Glutamatergic neuron (in vitro differentiated cells): ENCODE data around the gene RIOK3. TPM values are rescaled to one million over a fixed set of nuclear protein-coding genes. Genes with fewer than 3 reads are reported as not detected.
"Not testable (repeated sequence)": the region's sequence is repeated elsewhere in the genome, so short reads cannot be mapped to it uniquely, and the experiment has no call there.

Source experiments
- DNase-seq: peaks from one replicate; pipeline ENCODE4 v3.0.0; 2022
- H3K27ac Mint-ChIP-seq: one replicate; pipeline ENCODE4 v1.8.0; 2020; ENCODE audit warnings: mild to moderate bottlenecking, mixed read lengths, inconsistent platforms; ENCODE audit not compliant: unreplicated experiment
- H3K27me3 Mint-ChIP-seq: one replicate; pipeline ENCODE4 v1.8.0; 2020; ENCODE audit warnings: mild to moderate bottlenecking, moderate library complexity, mixed read lengths, inconsistent platforms; ENCODE audit not compliant: unreplicated experiment
- H3K36me3 Mint-ChIP-seq: one replicate; pipeline ENCODE4 v1.8.0; 2020; ENCODE audit warnings: mild to moderate bottlenecking, mixed read lengths, inconsistent platforms; ENCODE audit not compliant: unreplicated experiment
- H3K4me1 Mint-ChIP-seq: one replicate; pipeline ENCODE4 v1.8.0; 2020; ENCODE audit warnings: mild to moderate bottlenecking, low read depth, mixed read lengths, inconsistent platforms; ENCODE audit not compliant: unreplicated experiment
- H3K4me3 Mint-ChIP-seq: one replicate; pipeline ENCODE4 v1.8.0; 2020; ENCODE audit warnings: mild to moderate bottlenecking, mixed read lengths, inconsistent platforms; ENCODE audit not compliant: unreplicated experiment
- H3K9me3 Mint-ChIP-seq: one replicate; pipeline ENCODE4 v1.8.0; 2020; ENCODE audit warnings: mild to moderate bottlenecking, moderate library complexity, mixed read lengths, inconsistent platforms; ENCODE audit not compliant: unreplicated experiment
- CTCF ChIP-seq: fragments of 200-600 bp; sonication (generic); IDR thresholded peaks from one replicate; pipeline ENCODE4 v1.5.0; 2021; ENCODE audit not compliant: partially characterized antibody, unreplicated experiment
- total RNA-seq: library from RNA; stranded (reverse); fragmentation: NEBNext Ultra II Directional; extraction: Animal tissue kit (Norgen Biotek cat#: 25700); gene quantifications from one replicate; pipeline ENCODE4 v1.2.1, GENCODE V29; 2021; ENCODE audit not compliant: unreplicated experiment

The RIOK3 gene
- total RNA-seq, 1 donor from 2014 or later, result 105 TPM

- Mint-ChIP-seq H3K36me3 (no peaks in the 10 kb centered on the region), H3K4me3 (no peak overlapping the region), H3K27me3 (no peaks in the 10 kb centered on the region), H3K27ac (peak overlapping the region; percentile 55), H3K4me1 (peaks cover 4% of the 10 kb centered on the region), H3K9me3 (no peaks in the 10 kb centered on the region)
- DNase-seq, result no peak
- no peak for TF ChIP-seq CTCF
Measured at GRCh38 chr18:23484561-23485182, 31.6 kb downstream of the RIOK3 start.

- Mint-ChIP-seq H3K27ac (no peak overlapping the region), H3K4me3 (no peak overlapping the region), H3K36me3 (no peaks in the 10 kb centered on the region), H3K4me1 (peaks cover 4% of the 10 kb centered on the region), H3K27me3 (no peaks in the 10 kb centered on the region), H3K9me3 (no peaks in the 10 kb centered on the region)
- TF ChIP-seq CTCF, result no peak
- DNase-seq, result no peak
Measured at GRCh38 chr18:23485386-23485785, 32.3 kb downstream of the RIOK3 start.

GRCh38 chr18:23487738-23488570, 34.9 kb downstream of the RIOK3 start:
- Mint-ChIP-seq H3K4me1 (peaks cover 4% of the 10 kb centered on the region), H3K4me3 (no peak overlapping the region), H3K9me3 (no peaks in the 10 kb centered on the region), H3K27me3 (no peaks in the 10 kb centered on the region), H3K27ac (no peak overlapping the region), H3K36me3 (no peaks in the 10 kb centered on the region)
- TF ChIP-seq CTCF, result no peak
- no peak for DNase-seq

GRCh38 chr18:23489586-23489985, 36.5 kb downstream of the RIOK3 start:
- H3K4me1 Mint-ChIP-seq, result not testable (repeated sequence)

GRCh38 chr18:23493654-23494053, 40.6 kb downstream of the RIOK3 start:
- no peak for TF ChIP-seq CTCF

More at GRCh38 chr18:23489586-23489985, 36.5 kb downstream of the RIOK3 start:
- not testable (repeated sequence) for H3K4me3 Mint-ChIP-seq, DNase-seq, H3K27me3 Mint-ChIP-seq, H3K27ac Mint-ChIP-seq, H3K36me3 Mint-ChIP-seq, H3K9me3 Mint-ChIP-seq

More at GRCh38 chr18:23493654-23494053, 40.6 kb downstream of the RIOK3 start:
- Mint-ChIP-seq H3K27ac (no peak overlapping the region), H3K4me3 (no peak overlapping the region), H3K4me1 (no peaks in the 10 kb centered on the region), H3K27me3 (no peaks in the 10 kb centered on the region), H3K36me3 (no peaks in the 10 kb centered on the region), H3K9me3 (no peaks in the 10 kb centered on the region)
- no peak for DNase-seq
